Breast epithelium (tissue), 3 donors: ENCODE measurements around the gene ACER3.

ENCODE experiments used
- CTCF ChIP-seq, 3 donors: fragments of 450-650 bp; IDR thresholded peaks; one replicate each; pipeline ENCODE4 v1.5.1; 2016 to 2017; ENCODE audit warnings: antibody characterized with exemption in 3 of 3, mild to moderate bottlenecking in 3 of 3, moderate library complexity in 3 of 3
- POLR2A ChIP-seq: fragments of 450-650 bp; IDR thresholded peaks from one replicate; pipeline ENCODE4 v1.6.1; 2016; ENCODE audit warnings: antibody characterized with exemption, mild to moderate bottlenecking, moderate library complexity
- POLR2AphosphoS5 ChIP-seq, 3 donors: sonication (generic); formaldehyde crosslinking; IDR thresholded peaks; one replicate each; pipeline ENCODE4 v1.6.1; 2017; ENCODE audit warnings: antibody characterized with exemption in 3 of 3

GRCh38 chr11:77067861-77068443 is 207.2 kb downstream of the ACER3 start:
- TF ChIP-seq CTCF (IDR thresholded peaks at IDR 0.05) = no peak
- TF ChIP-seq POLR2A = no peak
- no peak for TF ChIP-seq POLR2AphosphoS5 (IDR thresholded peaks at IDR 0.05)
